Right cardiac atrium (tissue), 5 donors: Measurements from ENCODE around the gene NSUN3. TPM values are rescaled to one million over a fixed set of nuclear protein-coding genes. Genes with fewer than 3 reads are reported as not detected.
"Not testable (repeated sequence)": the region's sequence is repeated elsewhere in the genome, so short reads cannot be mapped to it uniquely, and the experiment has no call there.

ENCODE experiments used
- ATAC-seq, 2 donors: fragments of 200-7000 bp; cut with Tn5 transposase; one replicate each; pipeline versions ENCODE4 v1.8.0 to v1.9.1; 2020; ENCODE audit warnings: moderate library complexity in 2 of 2, mild to moderate bottlenecking in 1 of 2
- DNase-seq, 3 donors: peaks; one replicate each; pipeline ENCODE4 v3.0.0-alpha.2; 2020
- H3K27ac ChIP-seq: one replicate; pipeline ENCODE4 v1.5.1; 2013; ENCODE audit warnings: mild to moderate bottlenecking, low read length, control low read depth, moderate library complexity
- H3K27me3 ChIP-seq: one replicate; pipeline ENCODE4 v1.6.1; 2013; ENCODE audit not compliant: control insufficient read depth, insufficient read depth
- H3K4me1 ChIP-seq: one replicate; pipeline ENCODE4 v1.6.1; 2013; ENCODE audit warnings: low read length; ENCODE audit not compliant: control insufficient read depth, insufficient read depth
- H3K4me3 ChIP-seq: one replicate; pipeline ENCODE4 v1.5.1; 2013; ENCODE audit warnings: low read length, control low read depth
- H3K9me3 ChIP-seq: one replicate; pipeline ENCODE4 v1.6.1; 2013; ENCODE audit warnings: low read length; ENCODE audit not compliant: control insufficient read depth
- WGBS: extraction: QIAGEN DNeasy Blood & Tissue Kit; methylation state at CpG from one replicate; pipeline ENCODE4 v1.1.7; 2013; 5-methylcytosine and 5-hydroxymethylcytosine counted together
- intact Hi-C, 4 donors: fragments of 100-400 bp; cut with DNase I; formaldehyde crosslinking; loops; one replicate each; pipeline versions ENCODE4 v1.11.0 to v1.14.0; 2022 to 2023
- polyA plus RNA-seq: library from polyadenylated mRNA; stranded (reverse); fragments of 200-250 nt; gene quantifications from one replicate; pipeline ENCODE4 v1.2.3, GENCODE V29; 2013
- total RNA-seq, 4 donors: library from RNA; stranded (reverse); fragmentation: NEBNext Ultra II Directional; extraction: Animal tissue kit (Norgen Biotek cat#: 25700); gene quantifications; one replicate each; pipeline ENCODE4 v1.2.1, GENCODE V29; 2021
- donor health status: healthy with polysubstance abuse.
- donor health status: DM: no; HTN: yes; CAD: no.
- donor health status: DM: no; HTN: no; CAD: no.
- donor health status: DM: no; HTN: yes; CAD: no; lungs with severe emphysema.
- donor health status: DM: yes; HTN: yes; CAD: no.

NSUN3 gene
- total and polyA plus RNA-seq, 5 donors = 4.1 to 9.0 (median 6.5) TPM

GRCh38 chr3:94069194-94069813, 6.4 kb downstream of the NSUN3 start:
- ATAC-seq = no peak

GRCh38 chr3:94070341-94070911, 7.6 kb downstream of the NSUN3 start:
- ATAC-seq = no peak
- H3K4me3 ChIP-seq = no peak overlapping the region
- no peak overlapping the region for H3K27ac ChIP-seq
- no peaks in the 10 kb centered on the region for H3K9me3 ChIP-seq
- WGBS = 95% methylated on average over 6 of the region's 6 CpGs
- intact Hi-C loops = no loop called here
- H3K27me3 ChIP-seq = no peaks in the 10 kb centered on the region
- no peaks in the 10 kb centered on the region for H3K4me1 ChIP-seq
- no peak for DNase-seq

More at GRCh38 chr3:94069194-94069813, 6.4 kb downstream of the NSUN3 start:
- WGBS = 55% methylated on average over 4 of the region's 4 CpGs
- H3K27ac ChIP-seq = no peak overlapping the region
- no peaks in the 10 kb centered on the region for H3K4me1 ChIP-seq
- no peaks in the 10 kb centered on the region for H3K9me3 ChIP-seq
- H3K4me3 ChIP-seq = no peak overlapping the region
- no peaks in the 10 kb centered on the region for H3K27me3 ChIP-seq
- no peak for DNase-seq
- intact Hi-C loops = loop anchor here (5.0 to 10.0 kb wide), 4 partner anchors 62 to 165 kb away; no protein-coding TSS in a partner anchor

- Histone ChIP-seq H3K4me1 (no peaks in the 10 kb centered on the region), H3K9me3 (no peaks in the 10 kb centered on the region), H3K27ac (no peak overlapping the region), H3K4me3 (no peak overlapping the region), H3K27me3 (no peaks in the 10 kb centered on the region)
- no peak for DNase-seq
- WGBS = 91% methylated on average over 4 of the region's 4 CpGs
- intact Hi-C loops = no loop called here
- no peak for ATAC-seq
Measured at GRCh38 chr3:94071713-94072284, 8.9 kb downstream of the NSUN3 start.

GRCh38 chr3:94076055-94076454, 13.2 kb downstream of the NSUN3 start:
- intact Hi-C loops = no loop called here
- WGBS = 96% methylated on average over 3 of the region's 3 CpGs

GRCh38 chr3:94080552-94080951, 17.7 kb downstream of the NSUN3 start:
- H3K27ac ChIP-seq, DNase-seq, ATAC-seq, H3K9me3 ChIP-seq, H3K4me1 ChIP-seq, H3K27me3 ChIP-seq, H3K4me3 ChIP-seq, intact Hi-C loops: not testable (repeated sequence)
- WGBS = 94% methylated on average over 5 of the region's 5 CpGs

More at GRCh38 chr3:94076055-94076454, 13.2 kb downstream of the NSUN3 start:
- ATAC-seq = no peak
- Histone ChIP-seq H3K27ac (no peak overlapping the region), H3K4me3 (no peak overlapping the region), H3K9me3 (no peaks in the 10 kb centered on the region), H3K27me3 (no peaks in the 10 kb centered on the region), H3K4me1 (no peaks in the 10 kb centered on the region)
- DNase-seq = no peak

GRCh38 chr3:94081884-94082283, 19.0 kb downstream of the NSUN3 start:
- no peaks in the 10 kb centered on the region for H3K4me1 ChIP-seq
- no peak for ATAC-seq
- 92% methylated on average over 5 of the region's 5 CpGs for WGBS
- H3K9me3 ChIP-seq = no peaks in the 10 kb centered on the region
- H3K27ac ChIP-seq = no peak overlapping the region
- intact Hi-C loops = no loop called here
- no peaks in the 10 kb centered on the region for H3K27me3 ChIP-seq
- H3K4me3 ChIP-seq = no peak overlapping the region
- DNase-seq = no peak

GRCh38 chr3:94082391-94082937, 19.6 kb downstream of the NSUN3 start:
- WGBS = 76% methylated on average over 8 of the region's 8 CpGs
- no peak for ATAC-seq
- Histone ChIP-seq H3K4me1 (no peaks in the 10 kb centered on the region), H3K27ac (no peak overlapping the region), H3K27me3 (no peaks in the 10 kb centered on the region), H3K9me3 (no peaks in the 10 kb centered on the region), H3K4me3 (no peak overlapping the region)
- no peak for DNase-seq
- intact Hi-C loops = no loop called here

GRCh38 chr3:94083261-94083660, 20.4 kb downstream of the NSUN3 start:
- ATAC-seq (no peak), DNase-seq (no peak)
- Histone ChIP-seq H3K27me3 (no peaks in the 10 kb centered on the region), H3K9me3 (no peaks in the 10 kb centered on the region), H3K27ac (no peak overlapping the region), H3K4me3 (no peak overlapping the region), H3K4me1 (no peaks in the 10 kb centered on the region)
- WGBS = 90% methylated on average over 4 of the region's 4 CpGs
- intact Hi-C loops = no loop called here

GRCh38 chr3:94089126-94089525, 26.3 kb downstream of the NSUN3 start:
- Histone ChIP-seq H3K4me3 (no peak overlapping the region), H3K27ac (no peak overlapping the region), H3K27me3 (no peaks in the 10 kb centered on the region), H3K9me3 (no peaks in the 10 kb centered on the region), H3K4me1 (no peaks in the 10 kb centered on the region)
- WGBS = 75% methylated on average over 1 of the region's 1 CpG
- ATAC-seq = no peak
- intact Hi-C loops = no loop called here
- no peak for DNase-seq

- no peaks in the 10 kb centered on the region for H3K9me3 ChIP-seq
- DNase-seq = no peak
- H3K27ac ChIP-seq = no peak overlapping the region
- 93% methylated on average over 1 of the region's 1 CpG for whole genome bisulfite sequencing
- no peak overlapping the region for H3K4me3 ChIP-seq
- no peaks in the 10 kb centered on the region for H3K4me1 ChIP-seq
- ATAC-seq = no peak
- no peaks in the 10 kb centered on the region for H3K27me3 ChIP-seq
- intact Hi-C loops = no loop called here
Measured at GRCh38 chr3:94092086-94092485, 29.2 kb downstream of the NSUN3 start.

GRCh38 chr3:94093151-94093550, 30.3 kb downstream of the NSUN3 start:
- WGBS = 92% methylated on average over 1 of the region's 1 CpG
- intact Hi-C loops = no loop called here
- no peak overlapping the region for H3K27ac ChIP-seq
- ATAC-seq = no peak
- no peaks in the 10 kb centered on the region for H3K9me3 ChIP-seq
- no peak overlapping the region for H3K4me3 ChIP-seq
- H3K4me1 ChIP-seq = no peaks in the 10 kb centered on the region
- no peaks in the 10 kb centered on the region for H3K27me3 ChIP-seq
- no peak for DNase-seq
